ENCODE data around the gene BICD2.
"Not testable (repeated sequence)": the region's sequence is repeated elsewhere in the genome, so short reads cannot be mapped to it uniquely, and the experiment has no call there.

The BICD2 gene

GRCh38 chr9:92769990-92770359 lies 5.3 kb upstream of the BICD2 start:
- no peak for DNase-seq

GRCh38 chr9:92769286-92769685 lies 4.7 kb upstream of the BICD2 start:
- no peak for DNase-seq

- not testable (repeated sequence) for DNase-seq
These were observed 4.2 kb upstream of the BICD2 start for GRCh38 chr9:92768816-92769215.

- no peak for DNase-seq
These were observed 2.7 kb upstream of the BICD2 start for GRCh38 chr9:92767066-92768054.

- peak; percentile 98 for DNase-seq
These were observed 629 bp upstream of the BICD2 start for GRCh38 chr9:92764988-92765936.

GRCh38 chr9:92763721-92764380 lies 782 bp downstream of the BICD2 start:
- peak; percentile 36 for DNase-seq

- DNase-seq: no peak
These were observed 1.6 kb downstream of the BICD2 start for GRCh38 chr9:92762781-92763708.

GRCh38 chr9:92762196-92762595 lies 2.4 kb downstream of the BICD2 start:
- no peak for DNase-seq

GRCh38 chr9:92761686-92762085 lies 2.9 kb downstream of the BICD2 start:
- DNase-seq: no peak

- no peak for DNase-seq
These were observed 4.1 kb downstream of the BICD2 start for GRCh38 chr9:92760494-92760893.

GRCh38 chr9:92760070-92760469 lies 4.6 kb downstream of the BICD2 start:
- DNase-seq: no peak

GRCh38 chr9:92759446-92759845 lies 5.2 kb downstream of the BICD2 start:
- DNase-seq: no peak

GRCh38 chr9:92756792-92757191 lies 7.8 kb downstream of the BICD2 start:
- DNase-seq: no peak

GRCh38 chr9:92754091-92754745 lies 10.4 kb downstream of the BICD2 start:
- no peak for DNase-seq

GRCh38 chr9:92752812-92753404 lies 11.7 kb downstream of the BICD2 start:
- DNase-seq: no peak

- DNase-seq: no peak
These were observed 14.7 kb downstream of the BICD2 start for GRCh38 chr9:92749934-92750315.

GRCh38 chr9:92749071-92749933 lies 15.3 kb downstream of the BICD2 start:
- no peak for DNase-seq

- DNase-seq: no peak
These were observed 16.5 kb downstream of the BICD2 start for GRCh38 chr9:92748233-92748497.

GRCh38 chr9:92747459-92748232 lies 17.0 kb downstream of the BICD2 start:
- no peak for DNase-seq

Data from activated CD4-positive, alpha-beta T cell treated with anti-CD3 and anti-CD28 coated beads, Interleukin-2, Interleukin-6, amounts not matched to agents 100 ng/mL and 50 ng/mL, durations not matched to agents 16 hours and 8 hours (primary cell).